ENCODE measurements around the gene HIPK2.
"Not testable (repeated sequence)": the region's sequence is repeated elsewhere in the genome, so short reads cannot be mapped to it uniquely, and the experiment has no call there.

HIPK2 gene

GRCh38 chr7:139560199-139560598, 217.6 kb downstream of the HIPK2 start:
- Histone ChIP-seq H3K9me3 (ENCODE audit: low read length) (no peaks in the 10 kb centered on the region), H3K27me3 (ENCODE audit: insufficient read depth, low read length) (no peaks in the 10 kb centered on the region; the same call in 1 of the 2 replicates), H3K9ac (ENCODE audit: low read length) (no peak overlapping the region), H3K4me1 (ENCODE audit: insufficient read depth, low read length, severe bottlenecking) (no peaks in the 10 kb centered on the region), H3F3A (ENCODE audit: insufficient read depth, low read length) (no peaks in the 10 kb centered on the region), H3K4me2 (ENCODE audit: low read length) (no peak overlapping the region), H3K27ac (ENCODE audit: low read depth, low read length, poor library complexity, severe bottlenecking) (no peak overlapping the region), H3K36me3 (ENCODE audit: insufficient read depth, low read length) (no peaks in the 10 kb centered on the region), H2AFZ (ENCODE audit: low read length) (no peak overlapping the region), H3K4me3 (ENCODE audit: low read depth, low read length, poor library complexity, severe bottlenecking) (no peak overlapping the region), H3K79me2 (ENCODE audit: insufficient read depth, low read length) (no peaks in the 10 kb centered on the region), H4K20me1 (ENCODE audit: insufficient read depth, low read length) (no peaks in the 10 kb centered on the region), H3K9me2 (ENCODE audit: low read depth, low read length) (no peaks in the 10 kb centered on the region)
- TF ChIP-seq CTCF (IDR thresholded peaks at IDR 0.05; ENCODE audit: low read length) (no peak), EZH2 (IDR thresholded peaks at IDR 0.05; ENCODE audit: borderline replicate concordance, low read length) (no peak)

DNA sequence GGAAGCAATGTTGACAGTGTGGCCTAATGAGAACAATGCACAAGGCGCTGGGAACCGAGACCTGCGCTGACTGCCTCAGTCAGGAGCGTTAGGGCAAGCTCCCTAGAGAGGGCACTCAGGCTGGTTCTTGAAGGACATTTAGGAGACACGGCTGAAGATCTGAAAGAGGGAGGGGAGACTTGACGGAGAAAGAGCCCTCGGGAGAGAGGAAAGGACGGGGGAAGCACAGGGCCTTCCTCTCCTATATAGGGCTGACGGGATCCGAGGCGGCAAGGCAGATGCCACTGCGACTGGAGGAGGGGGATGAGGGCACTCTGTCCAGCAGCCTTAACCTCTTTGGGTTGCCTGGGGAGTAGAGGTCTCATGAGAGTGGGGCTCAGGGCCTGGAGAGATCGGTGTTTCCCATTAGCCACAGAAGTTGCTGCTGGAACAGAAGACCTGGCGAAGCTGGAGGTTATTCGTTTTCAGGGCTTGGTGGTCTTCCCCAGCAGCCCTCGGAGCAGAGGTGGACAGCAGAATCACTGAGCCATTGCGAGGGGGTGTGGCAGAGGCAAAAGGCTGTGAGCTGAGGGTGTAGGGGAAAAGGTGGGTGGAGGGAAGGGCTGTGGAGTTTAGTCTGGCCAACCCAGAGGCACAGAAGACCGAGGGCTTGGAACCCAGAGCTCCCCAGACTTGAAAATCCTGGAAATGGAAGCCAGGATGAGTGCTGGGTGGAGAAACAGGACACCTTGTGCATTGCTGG, 218.3 kb downstream of the HIPK2 start:
- H2AFZ ChIP-seq (ENCODE audit: low read length): no peak overlapping the region
- H3K9me2 ChIP-seq (ENCODE audit: low read depth, low read length): no peaks in the 10 kb centered on the region
- H3K27ac ChIP-seq (ENCODE audit: low read depth, low read length, poor library complexity, severe bottlenecking): no peak overlapping the region
- H4K20me1 ChIP-seq (ENCODE audit: insufficient read depth, low read length): no peaks in the 10 kb centered on the region
- H3K4me3 ChIP-seq (ENCODE audit: low read depth, low read length, poor library complexity, severe bottlenecking): no peak overlapping the region
- no peak overlapping the region for H3K9ac ChIP-seq (ENCODE audit: low read length)
- no peaks in the 10 kb centered on the region; the same call in 1 of the 2 replicates for H3K27me3 ChIP-seq (ENCODE audit: insufficient read depth, low read length)
- no peaks in the 10 kb centered on the region for H3K4me1 ChIP-seq (ENCODE audit: insufficient read depth, low read length, severe bottlenecking)
- no peaks in the 10 kb centered on the region for H3F3A ChIP-seq (ENCODE audit: insufficient read depth, low read length)
- no peaks in the 10 kb centered on the region for H3K79me2 ChIP-seq (ENCODE audit: insufficient read depth, low read length)
- TF ChIP-seq EZH2 (IDR thresholded peaks at IDR 0.05; ENCODE audit: borderline replicate concordance, low read length) (no peak), CTCF (IDR thresholded peaks at IDR 0.05; ENCODE audit: low read length) (no peak)
- no peaks in the 10 kb centered on the region for H3K36me3 ChIP-seq (ENCODE audit: insufficient read depth, low read length)
- H3K9me3 ChIP-seq (ENCODE audit: low read length): no peaks in the 10 kb centered on the region
- H3K4me2 ChIP-seq (ENCODE audit: low read length): no peak overlapping the region

DNA sequence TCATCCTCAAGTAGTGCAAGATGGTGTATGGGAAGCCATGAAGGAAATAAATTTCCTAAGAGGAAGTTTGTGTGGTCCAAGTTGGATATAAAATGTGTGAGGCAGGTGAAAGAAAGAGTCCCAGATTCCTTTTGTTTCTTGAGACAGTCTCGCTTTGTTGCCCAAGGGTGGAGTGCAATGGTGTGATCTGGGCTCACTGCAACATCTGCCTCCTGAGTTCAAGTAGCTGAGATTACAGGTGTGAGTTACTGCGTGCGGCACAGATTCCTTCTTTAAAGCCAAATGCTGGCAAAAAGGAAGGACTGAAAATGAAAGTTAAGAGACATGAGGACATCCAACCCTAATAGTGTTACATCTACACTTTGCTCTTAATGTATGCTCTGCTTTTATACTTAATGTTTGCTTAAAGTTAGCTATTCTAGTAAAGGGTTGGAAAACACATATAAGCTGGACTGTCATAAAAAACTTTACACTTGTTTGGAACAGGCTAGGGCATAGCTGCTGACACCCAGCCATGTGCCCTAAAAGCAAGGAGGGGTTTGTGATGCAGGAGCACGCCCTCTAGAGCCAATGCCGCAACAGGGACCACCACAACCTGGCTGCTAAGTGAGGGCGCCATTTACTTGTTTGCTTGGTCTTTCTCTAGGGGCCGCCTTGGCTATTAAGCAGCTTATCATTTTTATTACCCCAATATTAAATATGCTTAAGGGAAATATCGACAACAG, 219.8 kb downstream of the HIPK2 start:
- Histone ChIP-seq H3K4me2 (ENCODE audit: low read length) (no peak overlapping the region), H3F3A (ENCODE audit: insufficient read depth, low read length) (no peaks in the 10 kb centered on the region), H3K4me1 (ENCODE audit: insufficient read depth, low read length, severe bottlenecking) (no peaks in the 10 kb centered on the region), H3K79me2 (ENCODE audit: insufficient read depth, low read length) (no peaks in the 10 kb centered on the region), H3K27me3 (ENCODE audit: insufficient read depth, low read length) (no peaks in the 10 kb centered on the region; the same call in 1 of the 2 replicates), H3K9ac (ENCODE audit: low read length) (no peak overlapping the region), H3K36me3 (ENCODE audit: insufficient read depth, low read length) (no peaks in the 10 kb centered on the region), H2AFZ (ENCODE audit: low read length) (no peak overlapping the region), H3K9me2 (ENCODE audit: low read depth, low read length) (no peaks in the 10 kb centered on the region), H3K27ac (ENCODE audit: low read depth, low read length, poor library complexity, severe bottlenecking) (no peak overlapping the region), H3K9me3 (ENCODE audit: low read length) (no peaks in the 10 kb centered on the region), H4K20me1 (ENCODE audit: insufficient read depth, low read length) (no peaks in the 10 kb centered on the region), H3K4me3 (ENCODE audit: low read depth, low read length, poor library complexity, severe bottlenecking) (no peak overlapping the region)
- TF ChIP-seq EZH2 (IDR thresholded peaks at IDR 0.05; ENCODE audit: borderline replicate concordance, low read length) (no peak), CTCF (IDR thresholded peaks at IDR 0.05; ENCODE audit: low read length) (peak; percentile 44; the same call in 1 of the 2 replicates)

- H2AFZ ChIP-seq (ENCODE audit: low read length); H3K4me3 ChIP-seq (ENCODE audit: low read depth, low read length, poor library complexity, severe bottlenecking); H3K9ac ChIP-seq (ENCODE audit: low read length); H3K27ac ChIP-seq (ENCODE audit: low read depth, low read length, poor library complexity, severe bottlenecking); H3K36me3 ChIP-seq (ENCODE audit: insufficient read depth, low read length); H3K4me1 ChIP-seq (ENCODE audit: insufficient read depth, low read length, severe bottlenecking); H3K9me3 ChIP-seq (ENCODE audit: low read length); H3K4me2 ChIP-seq (ENCODE audit: low read length); H3K79me2 ChIP-seq (ENCODE audit: insufficient read depth, low read length); H3K27me3 ChIP-seq (ENCODE audit: insufficient read depth, low read length); H3K9me2 ChIP-seq (ENCODE audit: low read depth, low read length); H4K20me1 ChIP-seq (ENCODE audit: insufficient read depth, low read length); H3F3A ChIP-seq (ENCODE audit: insufficient read depth, low read length): not testable (repeated sequence)
Measured at GRCh38 chr7:139553991-139554700, 223.7 kb downstream of the HIPK2 start.

All from OCI-LY1 (cell line).